RWPE1 (cell line): ENCODE measurements around the gene ADCY1.

ENCODE experiments used
- CTCF ChIA-PET: fragments of 350-600 bp; sonication (Branson Sonifier 250); formaldehyde crosslinking; extraction: SDS; loops from one replicate; lab custom pipeline; 2021; lab: Yijun Ruan, JAX
- POLR2A ChIA-PET: fragments of 400-600 bp; formaldehyde crosslinking; extraction: SDS; loops from one replicate; lab custom pipeline; 2020; ENCODE audit warnings: antibody characterized with exemption; ENCODE audit not compliant: low non-redundant PET; lab: Yijun Ruan, JAX
- DNase-seq: peaks from one replicate; pipeline ENCODE4 v3.0.0; 2012; ENCODE audit warnings: low spot score
- H3K27ac ChIP-seq: fragments of 450-650 bp; 2 replicates; pipeline ENCODE4 v1.5.1; 2017
- TF ChIP-seq, protein P1 (sequence below): fragments of 450-650 bp; conservative IDR thresholded peaks from 2 replicates; pipeline ENCODE4 v1.5.1; 2017; ENCODE audit warnings: low read depth, mild to moderate bottlenecking

ADCY1 gene

DNA sequence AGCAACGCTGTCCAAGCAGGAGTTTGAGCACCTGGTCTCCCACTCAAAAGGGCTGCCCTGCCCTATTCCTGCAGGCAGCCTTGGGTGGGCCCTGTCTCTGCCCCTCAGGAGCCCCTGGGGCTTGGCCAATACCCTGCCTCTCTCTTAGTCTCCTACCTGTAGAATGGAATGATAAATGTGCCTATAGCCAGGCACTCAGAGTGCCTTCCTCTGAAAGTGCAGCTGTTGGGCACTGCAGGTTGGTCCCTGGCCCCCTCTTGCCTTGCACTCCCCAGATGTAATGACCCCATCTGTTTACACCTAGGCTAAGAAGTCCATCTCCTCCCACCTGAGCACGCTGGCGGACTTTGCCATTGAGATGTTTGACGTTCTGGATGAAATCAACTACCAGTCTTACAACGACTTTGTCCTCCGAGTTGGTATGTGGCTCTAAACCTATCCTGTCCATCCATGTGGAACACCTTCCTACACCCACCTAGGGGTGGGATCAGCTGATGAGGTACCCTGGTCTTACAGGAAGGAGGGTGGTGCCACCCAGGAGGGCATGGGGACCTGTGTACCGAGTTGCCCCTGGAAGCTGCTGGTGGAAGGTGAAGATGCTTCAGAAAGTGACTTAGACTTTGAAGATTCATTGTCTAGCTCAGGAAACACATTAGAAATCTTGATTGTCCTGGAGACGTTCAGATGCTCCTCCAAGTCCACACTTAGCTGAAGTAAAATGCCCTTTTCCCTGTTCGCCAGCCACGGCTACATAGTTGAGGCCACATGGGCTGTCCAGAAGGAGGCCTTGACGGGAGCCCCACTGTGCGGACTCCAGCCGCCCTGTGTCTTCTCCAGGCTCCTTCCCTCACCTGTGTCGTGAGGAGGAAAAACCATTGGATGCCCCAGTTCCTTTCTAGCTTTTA is 134.1 kb downstream of the ADCY1 start:
- DNase-seq: no peak
- ChIA-PET POLR2A (no interaction called here), CTCF (no interaction called here)
- no peak overlapping the region for H3K27ac ChIP-seq
- TF ChIP-seq, protein P1, sequence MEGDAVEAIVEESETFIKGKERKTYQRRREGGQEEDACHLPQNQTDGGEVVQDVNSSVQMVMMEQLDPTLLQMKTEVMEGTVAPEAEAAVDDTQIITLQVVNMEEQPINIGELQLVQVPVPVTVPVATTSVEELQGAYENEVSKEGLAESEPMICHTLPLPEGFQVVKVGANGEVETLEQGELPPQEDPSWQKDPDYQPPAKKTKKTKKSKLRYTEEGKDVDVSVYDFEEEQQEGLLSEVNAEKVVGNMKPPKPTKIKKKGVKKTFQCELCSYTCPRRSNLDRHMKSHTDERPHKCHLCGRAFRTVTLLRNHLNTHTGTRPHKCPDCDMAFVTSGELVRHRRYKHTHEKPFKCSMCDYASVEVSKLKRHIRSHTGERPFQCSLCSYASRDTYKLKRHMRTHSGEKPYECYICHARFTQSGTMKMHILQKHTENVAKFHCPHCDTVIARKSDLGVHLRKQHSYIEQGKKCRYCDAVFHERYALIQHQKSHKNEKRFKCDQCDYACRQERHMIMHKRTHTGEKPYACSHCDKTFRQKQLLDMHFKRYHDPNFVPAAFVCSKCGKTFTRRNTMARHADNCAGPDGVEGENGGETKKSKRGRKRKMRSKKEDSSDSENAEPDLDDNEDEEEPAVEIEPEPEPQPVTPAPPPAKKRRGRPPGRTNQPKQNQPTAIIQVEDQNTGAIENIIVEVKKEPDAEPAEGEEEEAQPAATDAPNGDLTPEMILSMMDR: no peak

DNA sequence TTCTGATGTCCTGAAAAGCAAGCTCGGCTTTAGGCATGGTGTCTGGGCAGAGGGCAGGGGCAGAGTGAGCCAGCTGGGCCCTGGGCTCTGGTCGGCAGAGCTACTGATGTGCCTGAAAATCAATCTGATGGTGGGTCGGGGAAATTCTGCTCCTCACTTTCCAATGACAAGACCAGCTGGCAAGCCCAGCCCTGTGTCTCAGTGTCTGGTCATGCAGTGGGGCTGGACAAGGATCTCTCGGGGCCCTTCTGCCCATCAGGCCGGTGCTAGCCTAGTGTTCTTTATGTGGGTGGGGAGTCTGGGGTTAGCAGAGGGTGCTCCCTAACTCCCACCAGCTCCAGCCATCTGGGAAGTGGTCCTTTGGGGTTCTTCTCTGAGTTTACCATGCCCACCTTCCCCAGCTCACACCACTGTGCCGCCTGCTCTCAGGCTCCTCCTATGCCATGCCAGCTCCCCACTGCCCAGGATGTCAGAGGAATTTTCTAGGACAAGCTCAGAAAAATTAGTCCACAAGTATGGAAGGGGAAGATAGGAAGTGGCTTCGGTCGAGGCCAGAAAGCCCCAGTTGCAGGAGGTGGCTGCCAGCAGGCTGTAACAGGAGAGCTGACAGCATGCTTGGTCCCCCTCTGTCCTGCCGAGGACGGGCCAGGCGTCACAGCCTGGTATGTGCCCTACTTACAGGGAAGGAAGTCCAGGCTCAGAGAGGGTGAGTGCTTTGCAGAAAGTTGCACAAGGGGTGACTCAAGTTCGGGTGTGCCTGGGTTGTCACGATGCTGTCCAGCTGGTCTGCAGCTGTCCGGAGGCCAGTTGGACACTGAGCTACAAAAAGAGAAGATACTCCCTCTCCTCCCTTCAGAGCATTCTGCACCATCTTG is 135.2 kb downstream of the ADCY1 start:
- POLR2A ChIA-PET: no interaction called here
- no peak for DNase-seq

DNA sequence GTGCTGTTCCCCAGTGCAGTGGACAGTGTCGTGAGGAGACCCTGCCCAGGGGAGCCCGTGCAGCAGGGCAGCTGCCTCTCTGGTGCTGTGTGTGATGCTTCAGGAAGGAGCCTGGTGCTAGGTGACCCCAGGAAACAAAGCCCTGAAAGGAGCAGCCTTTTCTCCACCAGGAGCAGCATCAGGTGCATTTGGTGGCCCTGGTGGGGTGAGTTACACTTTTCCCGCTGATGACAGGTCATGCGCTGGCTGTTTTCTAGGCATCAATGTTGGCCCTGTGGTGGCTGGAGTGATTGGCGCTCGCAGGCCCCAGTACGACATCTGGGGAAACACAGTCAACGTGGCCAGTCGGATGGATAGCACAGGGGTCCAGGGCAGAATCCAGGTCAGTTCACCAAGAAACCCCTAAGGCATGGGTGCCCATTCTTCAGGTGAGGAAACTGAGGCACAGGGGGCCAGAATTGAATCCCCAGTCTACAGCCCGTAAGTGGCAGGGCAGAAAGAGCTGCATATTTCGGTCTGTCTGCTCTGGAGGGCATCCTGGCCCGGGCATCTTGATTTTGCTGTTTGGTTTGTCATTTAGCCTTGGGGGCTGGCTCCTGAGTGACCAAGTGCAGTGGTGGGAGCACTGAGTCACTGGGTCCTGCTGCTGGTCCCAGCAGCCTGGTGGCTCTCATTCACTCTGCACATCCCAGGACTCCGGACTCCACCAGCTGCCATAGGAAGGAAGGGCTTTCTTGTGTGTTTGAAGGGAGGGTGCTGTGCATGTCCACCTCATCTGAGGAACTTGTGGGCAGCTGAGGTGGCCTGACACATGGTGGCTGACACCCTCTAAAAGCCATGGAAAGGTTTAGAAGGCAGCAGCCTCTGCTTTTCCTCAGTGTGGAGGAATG is 136.3 kb downstream of the ADCY1 start:
- POLR2A ChIA-PET: no interaction called here
- no peak overlapping the region for H3K27ac ChIP-seq
- TF ChIP-seq, protein P1: no peak
- no peak for DNase-seq
- CTCF ChIA-PET: no interaction called here

More for the DNA sequence above, 135.2 kb downstream of the ADCY1 start:
- TF ChIP-seq, protein P1: no peak
- H3K27ac ChIP-seq: no peak overlapping the region
- CTCF ChIA-PET: no interaction called here

DNA sequence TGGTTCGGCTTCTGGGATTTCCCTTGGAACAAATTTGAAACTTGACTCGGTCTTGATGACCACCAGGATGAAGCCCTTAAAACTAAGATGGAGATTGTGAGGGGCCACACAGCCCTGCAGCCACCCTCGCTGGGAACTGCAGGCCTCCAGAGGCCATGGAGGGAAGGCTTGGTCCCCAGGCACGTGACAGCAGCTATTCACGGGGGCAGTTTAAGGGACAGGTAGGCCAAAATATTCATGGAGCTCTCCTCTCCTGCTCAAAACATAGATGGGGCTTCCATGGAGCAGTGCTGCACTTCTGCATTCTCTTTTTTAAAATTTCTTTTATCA is 137.0 kb downstream of the ADCY1 start:
- TF ChIP-seq, protein P1: no peak
- ChIA-PET CTCF (no interaction called here), POLR2A (no interaction called here)
- H3K27ac ChIP-seq: no peak overlapping the region
- no peak for DNase-seq

DNA sequence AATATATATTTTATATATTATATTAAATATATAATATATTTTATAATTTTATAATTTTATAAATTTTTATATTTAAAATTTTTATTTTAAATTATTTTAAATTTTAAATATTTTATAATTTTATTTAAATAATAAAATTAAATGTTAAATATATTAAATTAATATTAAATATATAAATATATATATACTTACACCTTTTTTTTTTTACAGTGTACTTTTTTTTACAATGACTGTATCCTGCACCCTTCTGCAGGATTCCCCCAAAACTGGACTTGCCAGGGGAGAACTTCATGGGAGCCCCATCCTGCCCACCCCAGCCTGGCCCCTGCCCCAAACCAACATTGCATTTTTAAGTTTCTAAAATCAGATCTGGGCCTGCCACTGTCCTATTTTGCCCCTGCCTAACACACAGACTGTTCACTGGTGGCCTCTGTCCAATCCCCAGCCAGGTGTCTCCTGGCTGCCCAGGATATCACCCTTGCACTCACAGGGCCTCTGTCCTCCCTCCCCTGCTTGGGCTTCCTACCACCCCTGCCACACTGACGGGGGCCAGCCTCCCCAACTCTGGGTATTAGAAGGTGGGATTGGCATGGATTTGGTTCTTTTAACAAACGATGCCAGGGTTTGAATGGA is 138.0 kb downstream of the ADCY1 start:
- no peak for DNase-seq
- TF ChIP-seq, protein P1: no peak
- CTCF ChIA-PET: no interaction called here
- H3K27ac ChIP-seq: no peak overlapping the region
- POLR2A ChIA-PET: no interaction called here
